HCT116 (cell line): ENCODE data around the gene MEOX1. TPM values are rescaled to one million over a fixed set of nuclear protein-coding genes. Genes with fewer than 3 reads are reported as not detected.

Experiments used
- ATAC-seq: fragments of 200-7000 bp; cut with Tn5 transposase; 2 replicates; pipeline ENCODE4 v1.9.1; 2020; ENCODE audit warnings: mild to moderate bottlenecking, moderate library complexity
- BruUV-seq: library from RNA; stranded (reverse); fragments of 400-500 nt; replicated peaks from 2 replicates; lab custom pipeline; 2021; lab: Mats Ljungman, UMichigan
- CTCF ChIA-PET: fragments of 300-600 bp; sonication (Branson Sonifier 250); formaldehyde crosslinking; loops from one replicate; lab custom pipeline; 2021; ENCODE audit warnings: antibody characterized with exemption; lab: Charles Lee
- POLR2A ChIA-PET: fragments of 300-600, 350-600 bp; sonication (Branson Sonifier 250); formaldehyde crosslinking; loops from one replicate; lab custom pipeline; 2021; ENCODE audit warnings: antibody characterized with exemption; lab: Charles Lee
- RAD21 ChIA-PET, 2 experiments: fragments of 300-600 bp; sonication (Branson Sonifier 250); formaldehyde crosslinking; loops; one replicate each; lab custom pipeline; 2023; ENCODE audit warnings: low total read pairs in 2 of 2; ENCODE audit not compliant: uncharacterized antibody in 2 of 2, unreplicated experiment in 2 of 2, low non-redundant PET in 1 of 2; lab: Charles Lee
- DNase-seq: peaks from one replicate; pipeline ENCODE4 v3.0.0-alpha.2; 2010; ENCODE audit warnings: low read depth, low spot score
- H2AFZ ChIP-seq: fragments of 200-600 bp; shearing (Covaris generic), sonication (generic); 2 replicates; pipeline ENCODE4 v1.6.1; 2017; ENCODE audit warnings: low read depth, mixed run types, mixed read lengths, antibody characterized with exemption, low read length; ENCODE audit not compliant: poor library complexity, severe bottlenecking
- H3K27ac ChIP-seq: 2 replicates; pipeline ENCODE4 v1.5.1; 2012; ENCODE audit warnings: low read depth, low read length
- H3K27me3 ChIP-seq: fragments of 200-600 bp; sonication (generic); 2 replicates; pipeline ENCODE4 v1.6.1; 2016; ENCODE audit warnings: mixed run types, low read length, mixed read lengths; ENCODE audit not compliant: insufficient read depth
- H3K36me3 ChIP-seq, 2 experiments: fragments of 200-500 bp in 1 of 2; fragments of 200-600 bp in 1 of 2; sonication (Bioruptor generic) in 1 of 2; sonication (generic) in 1 of 2; 2 replicates each; pipeline versions ENCODE4 v1.5.1 to v1.6.1; 2014 to 2016; ENCODE audit warnings: low read length in 2 of 2, inconsistent platforms in 1 of 2, mixed read lengths in 1 of 2, mixed run types in 1 of 2; ENCODE audit not compliant: insufficient read depth in 2 of 2, control insufficient read depth in 1 of 2
- H3K4me1 ChIP-seq, 2 experiments: fragments of 200-600 bp in 1 of 2; sonication (generic) in 1 of 2; 2 replicates each; pipeline versions ENCODE4 v1.5.1 to v1.6.1; 2012 to 2017; ENCODE audit warnings: low read length in 2 of 2, inconsistent platforms in 1 of 2, mild to moderate bottlenecking in 1 of 2, mixed read lengths in 1 of 2, mixed run types in 1 of 2, moderate library complexity in 1 of 2; ENCODE audit not compliant: insufficient read depth in 2 of 2, control insufficient read depth in 1 of 2
- H3K4me2 ChIP-seq: fragments of 200-600 bp; sonication (generic); 2 replicates; pipeline ENCODE4 v1.6.1; 2017; ENCODE audit warnings: mixed run types, low read length, mixed read lengths
- H3K4me3 ChIP-seq, 2 experiments: fragments of 200-600 bp in 1 of 2; sonication (generic) in 1 of 2; replicated peaks in 1 of 2; 2 replicates each; pipeline ENCODE4 v1.5.1; 2011 to 2016; ENCODE audit warnings: low read length in 2 of 2, control low read depth in 1 of 2, low read depth in 1 of 2, mild to moderate bottlenecking in 1 of 2, mixed read lengths in 1 of 2, mixed run types in 1 of 2
- H3K79me2 ChIP-seq: fragments of 200-600 bp; sonication (generic); 2 replicates; pipeline ENCODE4 v1.6.1; 2017; ENCODE audit warnings: mild to moderate bottlenecking, mixed run types, low read length, moderate library complexity, mixed read lengths; ENCODE audit not compliant: insufficient read depth
- H3K9ac ChIP-seq: fragments of 200-600 bp; sonication (generic); 2 replicates; pipeline ENCODE4 v1.6.1; 2016; ENCODE audit warnings: low read length, mixed read lengths
- H3K9me2 ChIP-seq: fragments of 200-600 bp; sonication (generic), shearing (Covaris generic); 2 replicates; pipeline ENCODE4 v1.6.1; 2017; ENCODE audit warnings: mixed run types, mild to moderate bottlenecking, moderate library complexity; ENCODE audit not compliant: insufficient read depth
- H3K9me3 ChIP-seq, 2 experiments: fragments of 200-500 bp in 1 of 2; fragments of 200-600 bp in 1 of 2; sonication (Bioruptor generic) in 1 of 2; sonication (generic) in 1 of 2; 2 replicates each; pipeline ENCODE4 v1.6.1; 2014 to 2017; ENCODE audit warnings: low read length in 2 of 2, mixed read lengths in 2 of 2, inconsistent platforms in 1 of 2, low read depth in 1 of 2, mild to moderate bottlenecking in 1 of 2, mixed run types in 1 of 2, moderate library complexity in 1 of 2; ENCODE audit not compliant: control insufficient read depth in 1 of 2, insufficient read depth in 1 of 2
- H4K20me1 ChIP-seq: fragments of 200-600 bp; sonication (generic), shearing (Covaris generic); 2 replicates; pipeline ENCODE4 v1.6.1; 2017; ENCODE audit warnings: mixed run types, mild to moderate bottlenecking, moderate library complexity; ENCODE audit not compliant: insufficient read depth
- CBX3 ChIP-seq: IDR thresholded peaks from 2 replicates; pipeline ENCODE4 v1.6.1; 2012; ENCODE audit warnings: low read depth
- EGR1 ChIP-seq: IDR thresholded peaks from 2 replicates; pipeline ENCODE4 v1.6.1; 2012; ENCODE audit warnings: low read depth
- EZH2phosphoT487 ChIP-seq: fragments of 200-600 bp; IDR thresholded peaks from 2 replicates; pipeline ENCODE4 v1.6.1; 2018; ENCODE audit warnings: antibody characterized with exemption, borderline replicate concordance
- JUND ChIP-seq: IDR thresholded peaks from 2 replicates; pipeline ENCODE4 v1.6.1; 2012
- POLR2AphosphoS5 ChIP-seq: IDR thresholded peaks from 2 replicates; pipeline ENCODE4 v1.6.1; 2011; ENCODE audit warnings: mild to moderate bottlenecking, low read depth, low read length, moderate library complexity
- RAD21 ChIP-seq: IDR thresholded peaks from 2 replicates; pipeline ENCODE4 v1.6.1; 2012; ENCODE audit warnings: low read depth, mild to moderate bottlenecking
- SIN3A ChIP-seq: IDR thresholded peaks from 2 replicates; pipeline ENCODE4 v1.6.1; 2012; ENCODE audit warnings: low read depth
- TCF7L2 ChIP-seq: IDR thresholded peaks from 2 replicates; pipeline ENCODE4 v1.7.0; 2011; ENCODE audit warnings: borderline replicate concordance, inconsistent platforms; ENCODE audit not compliant: insufficient read depth, insufficient read length; ENCODE audit errors: extremely low read depth
- ZFX ChIP-seq: fragments of 450-650 bp; IDR thresholded peaks from 2 replicates; pipeline ENCODE4 v1.6.1; 2017
- ZNF274 ChIP-seq: fragments of 200-500 bp; sonication (Bioruptor generic); IDR thresholded peaks from 2 replicates; pipeline ENCODE4 v1.6.1; 2014; ENCODE audit warnings: mild to moderate bottlenecking, low read depth, low read length, inconsistent platforms
- intact Hi-C: fragments of 100-400 bp; cut with micrococcal nuclease; formaldehyde crosslinking; loops from 2 replicates; pipeline ENCODE4 v1.10.0; 2022
- total RNA-seq: library from RNA; stranded (reverse); gene quantifications from one replicate; pipeline ENCODE4 v1.2.1, GENCODE V29; 2021; ENCODE audit not compliant: unreplicated experiment
- TF ChIP-seq, protein P1 (sequence below): IDR thresholded peaks from 2 replicates; pipeline ENCODE4 v1.6.1; 2012; ENCODE audit warnings: low read depth
- TF ChIP-seq, protein P2 (sequence below), 3 experiments: fragments of 200-600 bp in 1 of 3; sonication (generic) in 1 of 3; IDR thresholded peaks in 2 of 3; conservative IDR thresholded peaks in 1 of 3; 2 replicates each; pipeline ENCODE4 v1.5.1; 2012 to 2017; ENCODE audit warnings: low read depth in 2 of 3, low read length in 2 of 3, antibody characterized with exemption in 1 of 3, borderline replicate concordance in 1 of 3, control low read depth in 1 of 3, mild to moderate bottlenecking in 1 of 3, mixed read lengths in 1 of 3, mixed run types in 1 of 3, moderate library complexity in 1 of 3; ENCODE audit not compliant: insufficient read depth in 1 of 3
- TF ChIP-seq, protein P3 (sequence below): IDR thresholded peaks from 2 replicates; pipeline ENCODE4 v1.6.1; 2012

The MEOX1 gene
- total RNA-seq, 1 experiment from 2014 or later = not detected

DNA sequence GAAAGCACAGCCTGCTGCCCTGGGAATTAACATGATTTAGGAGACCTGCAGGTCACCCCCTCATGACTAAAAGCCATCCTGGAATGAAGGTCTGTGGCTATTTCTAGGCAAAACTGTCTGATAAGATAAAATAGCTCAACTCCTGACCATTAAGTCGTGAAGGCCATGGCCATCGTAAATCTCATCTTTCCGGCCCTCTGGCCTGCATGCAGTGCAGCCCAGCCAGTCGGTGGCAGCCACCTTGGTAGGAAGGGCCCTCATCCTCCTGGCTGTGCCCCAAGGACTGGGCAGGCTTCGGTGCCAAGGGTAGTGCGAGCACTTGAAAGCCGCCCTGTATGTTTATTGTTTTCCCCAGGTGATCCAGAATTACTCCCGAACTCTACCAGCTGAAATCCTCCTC lies 18.2 kb upstream of the MEOX1 start:
- ChIA-PET POLR2A (no interaction called here), RAD21 (no interaction called here), CTCF (no interaction called here)
- Histone ChIP-seq H3K79me2 (no peaks in the 10 kb centered on the region), H3K9me3 (no peaks in the 10 kb centered on the region), H3K9ac (no peak overlapping the region), H3K9me2 (no peaks in the 10 kb centered on the region), H3K27ac (no peak overlapping the region), H3K36me3 (no peaks in the 10 kb centered on the region), H3K27me3 (no peaks in the 10 kb centered on the region), H3K4me2 (no peak overlapping the region), H3K4me3 (no peak overlapping the region), H3K4me1 (peaks cover 0 to 11% of the 10 kb centered on the region in 2 experiments; a peak in 3 of 4 replicates), H2AFZ (no peak overlapping the region), H4K20me1 (no peaks in the 10 kb centered on the region)
- DNase-seq (no peak), ATAC-seq (no peak)
- intact Hi-C loops = no loop called here
- no TSS peak for BruUV-seq
- TF ChIP-seq EZH2phosphoT487 (no peak), ZFX (no peak)
- TF ChIP-seq, protein P1, sequence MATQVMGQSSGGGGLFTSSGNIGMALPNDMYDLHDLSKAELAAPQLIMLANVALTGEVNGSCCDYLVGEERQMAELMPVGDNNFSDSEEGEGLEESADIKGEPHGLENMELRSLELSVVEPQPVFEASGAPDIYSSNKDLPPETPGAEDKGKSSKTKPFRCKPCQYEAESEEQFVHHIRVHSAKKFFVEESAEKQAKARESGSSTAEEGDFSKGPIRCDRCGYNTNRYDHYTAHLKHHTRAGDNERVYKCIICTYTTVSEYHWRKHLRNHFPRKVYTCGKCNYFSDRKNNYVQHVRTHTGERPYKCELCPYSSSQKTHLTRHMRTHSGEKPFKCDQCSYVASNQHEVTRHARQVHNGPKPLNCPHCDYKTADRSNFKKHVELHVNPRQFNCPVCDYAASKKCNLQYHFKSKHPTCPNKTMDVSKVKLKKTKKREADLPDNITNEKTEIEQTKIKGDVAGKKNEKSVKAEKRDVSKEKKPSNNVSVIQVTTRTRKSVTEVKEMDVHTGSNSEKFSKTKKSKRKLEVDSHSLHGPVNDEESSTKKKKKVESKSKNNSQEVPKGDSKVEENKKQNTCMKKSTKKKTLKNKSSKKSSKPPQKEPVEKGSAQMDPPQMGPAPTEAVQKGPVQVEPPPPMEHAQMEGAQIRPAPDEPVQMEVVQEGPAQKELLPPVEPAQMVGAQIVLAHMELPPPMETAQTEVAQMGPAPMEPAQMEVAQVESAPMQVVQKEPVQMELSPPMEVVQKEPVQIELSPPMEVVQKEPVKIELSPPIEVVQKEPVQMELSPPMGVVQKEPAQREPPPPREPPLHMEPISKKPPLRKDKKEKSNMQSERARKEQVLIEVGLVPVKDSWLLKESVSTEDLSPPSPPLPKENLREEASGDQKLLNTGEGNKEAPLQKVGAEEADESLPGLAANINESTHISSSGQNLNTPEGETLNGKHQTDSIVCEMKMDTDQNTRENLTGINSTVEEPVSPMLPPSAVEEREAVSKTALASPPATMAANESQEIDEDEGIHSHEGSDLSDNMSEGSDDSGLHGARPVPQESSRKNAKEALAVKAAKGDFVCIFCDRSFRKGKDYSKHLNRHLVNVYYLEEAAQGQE = no peak

DNA sequence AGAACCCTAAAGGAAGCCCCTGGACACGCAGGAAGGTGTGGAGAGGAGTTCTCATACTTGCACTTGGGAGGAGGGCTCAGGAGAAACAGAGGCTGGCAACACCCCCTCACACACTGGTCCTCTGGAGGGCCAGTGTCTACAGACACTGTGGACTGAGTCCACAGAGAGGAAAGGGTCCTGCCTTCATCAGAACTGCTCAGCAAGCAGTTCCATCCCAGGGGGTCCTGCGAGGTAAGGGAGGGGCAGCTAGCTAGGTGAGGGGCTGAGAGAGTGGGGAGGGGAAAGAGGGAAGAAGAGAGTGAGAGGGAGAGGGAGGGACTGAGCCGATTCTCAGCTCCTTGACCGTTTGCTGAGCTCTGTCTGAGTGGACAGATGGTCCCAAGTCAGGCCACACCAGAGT lies 17.7 kb upstream of the MEOX1 start:
- BruUV-seq = no TSS peak
- no peaks in the 10 kb centered on the region for H3K9me2 ChIP-seq
- no peaks in the 10 kb centered on the region for H3K79me2 ChIP-seq
- CTCF ChIA-PET = no interaction called here
- no peaks in the 10 kb centered on the region for H3K36me3 ChIP-seq
- no peaks in the 10 kb centered on the region for H3K27me3 ChIP-seq
- no peak overlapping the region for H3K4me2 ChIP-seq
- H3K9ac ChIP-seq = no peak overlapping the region
- no peak for DNase-seq
- H3K4me1 ChIP-seq = peaks cover 0 to 11% of the 10 kb centered on the region in 2 experiments; a peak in 3 of 4 replicates
- intact Hi-C loops = no loop called here
- no peak overlapping the region for H3K4me3 ChIP-seq
- RAD21 ChIA-PET = no interaction called here
- ATAC-seq = no peak
- POLR2A ChIA-PET = no interaction called here
- H2AFZ ChIP-seq = no peak overlapping the region
- H3K27ac ChIP-seq = no peak overlapping the region
- H3K9me3 ChIP-seq = no peaks in the 10 kb centered on the region
- no peaks in the 10 kb centered on the region for H4K20me1 ChIP-seq
- TF ChIP-seq JUND (no peak), ZFX (no peak), POLR2AphosphoS5 (no peak), EGR1 (no peak), CBX3 (no peak), SIN3A (no peak), ZNF274 (no peak), TCF7L2 (no peak), RAD21 (no peak)
- TF ChIP-seq, protein P2, sequence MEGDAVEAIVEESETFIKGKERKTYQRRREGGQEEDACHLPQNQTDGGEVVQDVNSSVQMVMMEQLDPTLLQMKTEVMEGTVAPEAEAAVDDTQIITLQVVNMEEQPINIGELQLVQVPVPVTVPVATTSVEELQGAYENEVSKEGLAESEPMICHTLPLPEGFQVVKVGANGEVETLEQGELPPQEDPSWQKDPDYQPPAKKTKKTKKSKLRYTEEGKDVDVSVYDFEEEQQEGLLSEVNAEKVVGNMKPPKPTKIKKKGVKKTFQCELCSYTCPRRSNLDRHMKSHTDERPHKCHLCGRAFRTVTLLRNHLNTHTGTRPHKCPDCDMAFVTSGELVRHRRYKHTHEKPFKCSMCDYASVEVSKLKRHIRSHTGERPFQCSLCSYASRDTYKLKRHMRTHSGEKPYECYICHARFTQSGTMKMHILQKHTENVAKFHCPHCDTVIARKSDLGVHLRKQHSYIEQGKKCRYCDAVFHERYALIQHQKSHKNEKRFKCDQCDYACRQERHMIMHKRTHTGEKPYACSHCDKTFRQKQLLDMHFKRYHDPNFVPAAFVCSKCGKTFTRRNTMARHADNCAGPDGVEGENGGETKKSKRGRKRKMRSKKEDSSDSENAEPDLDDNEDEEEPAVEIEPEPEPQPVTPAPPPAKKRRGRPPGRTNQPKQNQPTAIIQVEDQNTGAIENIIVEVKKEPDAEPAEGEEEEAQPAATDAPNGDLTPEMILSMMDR (IDR thresholded peaks at IDR 0.05 in 2 of 3, conservative IDR thresholded peaks at IDR 0.05 in 1 of 3; ENCODE audit: borderline replicate concordance in 1 of 3, insufficient read depth in 1 of 3, low read depth in 2 of 3, low read length in 2 of 3) = no peak
- TF ChIP-seq, protein P3, sequence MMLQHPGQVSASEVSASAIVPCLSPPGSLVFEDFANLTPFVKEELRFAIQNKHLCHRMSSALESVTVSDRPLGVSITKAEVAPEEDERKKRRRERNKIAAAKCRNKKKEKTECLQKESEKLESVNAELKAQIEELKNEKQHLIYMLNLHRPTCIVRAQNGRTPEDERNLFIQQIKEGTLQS = no peak
